HepG2 (cell line): ENCODE data around the gene TH. TPM values are rescaled to one million over a fixed set of nuclear protein-coding genes. Genes with fewer than 3 reads are reported as not detected.

ENCODE experiments used
- microRNA counts: library from miRNA; unstranded; fragments of <30 nt; microRNA quantifications from one replicate; lab custom pipeline; 2015
- microRNA-seq: library from miRNA; unstranded; fragments of <30 nt; microRNA quantifications from one replicate; pipeline ENCODE4, GENCODE V29; 2020
- polyA plus RNA-seq, 8 experiments: library from polyadenylated mRNA; depleted of rRNA in 3 of 8; stranded (reverse) in 7 of 8; unstranded in 1 of 8; fragments of >200 nt; fragmentation: Illumina TruSeq in 4 of 8; extraction: Trizol in 4 of 8; gene quantifications; 2 replicates each; pipeline versions ENCODE4 v1.2.1 to v1.2.3, GENCODE V29; 2011 to 2016; ENCODE audit warnings: low read depth in 4 of 8, missing spikeins in 1 of 8, mixed read lengths in 1 of 8; ENCODE audit not compliant: insufficient read depth in 1 of 8
- small RNA-seq, 3 experiments: library from RNA; depleted of rRNA; stranded (forward); fragments of <200 nt; gene quantifications; one replicate each; pipeline ENCODE3, GENCODE V24; 2012; ENCODE audit warnings: low read depth in 2 of 3, low replicate concordance in 1 of 3; ENCODE audit not compliant: insufficient read length in 3 of 3, insufficient read depth in 2 of 3
- total RNA-seq, 5 experiments: library from RNA; depleted of rRNA; stranded (reverse); fragments of >200 nt; fragmentation: Illumina TruSeq; extraction: Trizol; gene quantifications; 2 replicates each; pipeline ENCODE4 v1.2.3, GENCODE V29; 2016; ENCODE audit warnings: low read depth in 1 of 5

Gene TH
- total and polyA plus RNA-seq, 2 of the 13 experiments (the other 11 are each of a cell fraction or from before 2014, with no cell fraction given), result 0.36 TPM; not detected in 1

MicroRNA genes within 50 kb of the gene (microRNA counts, 767-probe panel; counts per million panel counts)
- microRNA hsa-miR-483-3p (lab: Ali Mortazavi, UCI), result 68,825 counts per million, percentile 100 among the panel's probes with 10 or more counts
- not detected for microRNA hsa-miR-483-5p (lab: Ali Mortazavi, UCI)

Small RNA genes within 50 kb of the gene (microRNA-seq; reads per million reads assigned to microRNA genes)
- gene MIR4686 (not detected), gene MIR483 (3,149 reads per million, percentile 95 among the genes with 10 or more reads in this experiment)

Small RNA genes within 50 kb of the gene (small RNA-seq; reads per million reads assigned to genes)
- gene MIR4686 (0 reads per million in 3 experiments), gene MIR483 (139 to 11,798 (median 1,727) reads per million in 3 experiments)

Other genes with a start within 250 kb of the TH start
- 123 and 126 TPM in 2 replicates for gene MRPL23, start 224.5 kb downstream of the TH start, total RNA-seq (2016; rRNA removed; fragmentation: Illumina TruSeq; extraction: Trizol)
- 63.1 and 67.8 TPM in 2 replicates for gene MRPL23, start 224.5 kb downstream of the TH start, polyA plus RNA-seq (2011; rRNA removed)
- 0.46 and 1.2 TPM in 2 replicates for gene H19, start 174.0 kb downstream of the TH start, total RNA-seq (2016; rRNA removed; fragmentation: Illumina TruSeq; extraction: Trizol)
- 1.3 and 2.4 TPM in 2 replicates for gene H19, start 174.0 kb downstream of the TH start, polyA plus RNA-seq (2011; rRNA removed)
- gene IGF2, start 32.4 kb downstream of the TH start, total RNA-seq (2016; rRNA removed; fragmentation: Illumina TruSeq; extraction: Trizol), result 79.1 and 138 TPM in 2 replicates
- gene IGF2, start 32.4 kb downstream of the TH start, polyA plus RNA-seq (2011; rRNA removed), result 254 and 379 TPM in 2 replicates
- gene INS, start 10.6 kb downstream of the TH start, total RNA-seq (2016; rRNA removed; fragmentation: Illumina TruSeq; extraction: Trizol), result not detected in 2 replicates
- gene INS, start 10.6 kb downstream of the TH start, polyA plus RNA-seq (2011; rRNA removed), result not detected in 2 replicates
- 0.07 TPM in 1 of 2 replicates, not detected in the other for gene ASCL2, start 98.8 kb upstream of the TH start, total RNA-seq (2016; rRNA removed; fragmentation: Illumina TruSeq; extraction: Trizol)
- not detected in 2 replicates for gene ASCL2, start 98.8 kb upstream of the TH start, polyA plus RNA-seq (2011; rRNA removed)
- gene C11orf21, start 130.1 kb upstream of the TH start, total RNA-seq (2016; rRNA removed; fragmentation: Illumina TruSeq; extraction: Trizol), result not detected in 2 replicates
- gene C11orf21, start 130.1 kb upstream of the TH start, polyA plus RNA-seq (2011; rRNA removed), result 0.03 and 0.08 TPM in 2 replicates
- gene TSPAN32, start 130.2 kb upstream of the TH start, total RNA-seq (2016; rRNA removed; fragmentation: Illumina TruSeq; extraction: Trizol), result 0.09 TPM in 1 of 2 replicates, not detected in the other
- gene TSPAN32, start 130.2 kb upstream of the TH start, polyA plus RNA-seq (2011; rRNA removed), result 0.39 and 0.70 TPM in 2 replicates
- not detected in 2 replicates for gene CD81, start 205.5 kb upstream of the TH start, total RNA-seq (2016; rRNA removed; fragmentation: Illumina TruSeq; extraction: Trizol)
- not detected in 2 replicates for gene CD81, start 205.5 kb upstream of the TH start, polyA plus RNA-seq (2011; rRNA removed)
- 51.5 and 58.6 TPM in 2 replicates for gene TSSC4, start 228.9 kb upstream of the TH start, total RNA-seq (2016; rRNA removed; fragmentation: Illumina TruSeq; extraction: Trizol)
- gene TSSC4, start 228.9 kb upstream of the TH start, polyA plus RNA-seq (2011; rRNA removed), result 16.2 and 20.5 TPM in 2 replicates